Measurements from ENCODE around the gene THBS4.

- no peak for TF ChIP-seq ELF1 (IDR thresholded peaks at IDR 0.05)
- no peak for TF ChIP-seq CTCF (IDR thresholded peaks at IDR 0.05)
- TF ChIP-seq NRF1 (IDR thresholded peaks at IDR 0.05; ENCODE audit: low read depth, low read length): no peak
- TF ChIP-seq JUND (IDR thresholded peaks at IDR 0.05): no peak
- TF ChIP-seq GABPA (IDR thresholded peaks at IDR 0.05; ENCODE audit: low read depth): no peak
- no peak for TF ChIP-seq EP300 (IDR thresholded peaks at IDR 0.05; ENCODE audit: borderline replicate concordance in 1 of 2, low read depth in 1 of 2, low read length in 1 of 2)
- TF ChIP-seq ZBTB33 (IDR thresholded peaks at IDR 0.05; ENCODE audit: borderline replicate concordance, low read depth): no peak
- no peak for TF ChIP-seq TAF1 (IDR thresholded peaks at IDR 0.05; ENCODE audit: borderline replicate concordance, low read depth, low read length)
These were observed 37.2 kb downstream of the THBS4 start for GRCh38 chr5:80072103-80073073.

All from SK-N-SH (cell line).